Kidney (tissue), 2 donors: ENCODE results near the gene EMB. TPM values are rescaled to one million over a fixed set of nuclear protein-coding genes. Genes with fewer than 3 reads are reported as not detected.

Experiments
- polyA plus RNA-seq: library from polyadenylated mRNA; stranded (reverse); fragments of 350-450 nt; fragmentation: Illumina TruSeq; extraction: RNeasy Lipid Tissue Mini Kit (QIAGEN cat#74804); gene quantifications from one replicate; pipeline ENCODE4 v1.2.3, GENCODE V29; 2014; ENCODE audit warnings: low read depth, low replicate concordance; ENCODE audit not compliant: insufficient read depth
- total RNA-seq: library from RNA; stranded (reverse); fragmentation: NEBNext Ultra II Directional; extraction: Animal tissue kit (Norgen Biotek cat#: 25700); gene quantifications from one replicate; pipeline ENCODE4 v1.2.1, GENCODE V29; 2021
- donor health status: DM: yes; HTN: yes; CAD: no.

The EMB gene
- total and polyA plus RNA-seq, 2 donors from 2014 or later = 2.2 to 25.0 TPM

Other genes with a start within 250 kb of the EMB start
- 42.5 TPM for gene PARP8, start 225.3 kb upstream of the EMB start, total RNA-seq
- 3.4 TPM for gene PARP8, start 225.3 kb upstream of the EMB start, polyA plus RNA-seq